Hematopoietic multipotent progenitor cell treated with erythropoietin and hydrocortisone succinate and interleukin-3 and kit ligand, for 6 days (in vitro differentiated cells): Measurements from ENCODE around the gene TENM4.
A peak's percentile ranks its signal among the peaks of the same experiment; 100 is the strongest.

Experiments
- DNase-seq: peaks from one replicate; pipeline ENCODE4 v3.0.0-alpha.2; 2015

Gene TENM4

DNA sequence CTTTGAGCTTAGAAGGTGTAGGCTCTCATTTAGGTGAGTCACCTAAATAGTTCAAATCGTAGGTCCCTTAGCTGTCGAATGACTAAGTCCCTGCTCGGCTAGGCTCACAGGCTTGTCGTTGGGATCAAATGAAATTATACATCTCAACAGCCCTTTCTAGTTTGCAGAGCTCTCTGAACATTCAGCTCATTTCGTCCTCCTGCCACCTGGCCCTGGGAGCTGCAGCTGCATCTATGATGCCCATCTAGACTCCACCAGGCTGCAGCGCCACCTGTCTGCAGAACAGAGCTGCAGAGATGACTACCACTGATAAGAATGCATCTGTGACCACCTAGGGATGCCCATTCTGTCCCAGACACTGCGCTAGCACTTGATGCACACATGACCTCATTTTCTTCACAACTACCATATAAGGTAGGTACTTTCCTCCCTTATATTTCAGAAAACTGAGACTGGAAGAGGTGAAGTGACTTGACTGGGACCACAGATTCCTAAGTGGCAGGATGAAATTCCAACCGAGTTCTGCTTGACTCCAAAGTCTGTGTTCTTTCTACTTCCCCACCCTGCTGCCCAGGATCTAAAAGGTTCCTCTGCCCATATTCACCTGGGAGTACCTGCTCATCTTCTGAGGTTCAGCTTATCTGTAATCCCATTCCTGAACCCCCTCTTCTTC is 725.1 kb downstream of the TENM4 start:
- peak; percentile 65 for DNase-seq

DNA sequence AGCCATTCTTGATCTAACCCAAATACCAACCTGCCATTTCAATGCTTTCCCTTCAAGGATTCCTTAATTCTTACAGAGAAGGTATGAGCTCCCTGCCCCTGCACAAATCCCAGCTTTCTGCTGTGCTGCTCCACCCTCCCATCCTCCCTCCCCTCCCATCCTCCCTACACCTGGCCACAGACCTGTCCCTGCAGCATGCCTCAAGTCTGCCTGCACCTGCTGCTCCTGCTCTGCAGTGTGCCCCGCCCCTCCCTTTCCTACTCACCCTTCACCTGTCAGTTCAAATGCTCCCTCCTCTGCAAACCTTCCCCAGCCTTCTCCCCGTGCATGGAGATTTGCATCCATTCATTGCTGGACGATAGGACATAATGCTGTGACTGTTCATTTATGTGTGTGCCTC is 726.3 kb downstream of the TENM4 start:
- DNase-seq = no peak

DNA sequence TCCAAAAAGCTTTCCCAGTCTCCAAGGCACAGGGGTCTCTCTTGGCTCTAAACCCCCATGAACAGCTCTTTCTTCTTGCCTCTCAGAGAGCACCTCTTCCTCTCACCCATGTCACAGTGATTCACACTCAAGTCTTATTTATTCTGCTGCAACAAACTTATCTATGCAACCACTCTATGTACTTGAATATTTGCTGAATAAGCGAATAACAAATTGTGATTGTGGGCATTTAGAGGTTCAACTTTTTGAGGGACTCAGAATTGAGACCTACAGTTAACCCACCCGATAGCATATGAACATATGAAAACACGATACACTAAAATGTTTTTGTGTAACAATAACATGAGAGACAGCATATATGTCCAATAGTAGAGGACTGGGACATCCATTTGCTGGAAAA is 729.1 kb downstream of the TENM4 start:
- DNase-seq = no peak

DNA sequence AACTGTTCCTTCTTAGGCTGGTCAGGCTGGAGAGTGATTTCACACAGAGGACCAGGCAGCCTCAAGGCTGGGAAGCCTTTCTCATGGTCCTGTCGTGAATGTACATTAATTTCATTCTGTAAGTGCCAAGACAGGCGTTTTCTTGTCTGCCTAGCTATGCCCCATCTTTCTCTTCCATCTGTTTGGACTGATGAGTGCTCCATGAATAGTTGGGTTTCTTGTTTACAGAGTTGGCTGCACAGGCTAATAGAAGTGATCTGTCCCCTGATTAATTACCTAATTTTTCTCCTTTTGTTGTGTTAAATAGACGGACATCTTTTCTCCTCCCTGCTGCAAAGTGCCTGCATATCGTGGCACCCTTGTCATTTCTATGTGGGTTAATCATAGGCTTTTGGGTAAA is 730.4 kb downstream of the TENM4 start:
- no peak for DNase-seq

DNA sequence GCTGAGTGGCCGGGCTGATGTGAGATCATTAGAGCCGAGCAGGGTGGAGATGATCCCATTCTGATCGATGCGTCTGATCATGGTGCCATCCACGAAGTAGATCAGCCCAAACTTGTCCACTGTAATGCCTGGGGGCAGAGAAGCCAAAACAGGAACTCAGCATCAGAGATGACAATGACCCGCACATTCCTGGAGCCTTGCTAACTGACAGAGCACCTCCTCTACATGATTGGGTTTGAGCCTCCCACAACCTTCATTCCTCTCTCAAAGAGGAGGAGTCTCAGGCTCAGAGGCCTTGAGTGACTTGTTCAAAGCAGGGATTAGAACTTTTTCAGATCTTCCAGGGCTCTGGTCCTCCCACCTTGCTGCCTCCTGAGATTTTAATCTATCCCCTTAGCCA is 732.4 kb downstream of the TENM4 start:
- DNase-seq = no peak

DNA sequence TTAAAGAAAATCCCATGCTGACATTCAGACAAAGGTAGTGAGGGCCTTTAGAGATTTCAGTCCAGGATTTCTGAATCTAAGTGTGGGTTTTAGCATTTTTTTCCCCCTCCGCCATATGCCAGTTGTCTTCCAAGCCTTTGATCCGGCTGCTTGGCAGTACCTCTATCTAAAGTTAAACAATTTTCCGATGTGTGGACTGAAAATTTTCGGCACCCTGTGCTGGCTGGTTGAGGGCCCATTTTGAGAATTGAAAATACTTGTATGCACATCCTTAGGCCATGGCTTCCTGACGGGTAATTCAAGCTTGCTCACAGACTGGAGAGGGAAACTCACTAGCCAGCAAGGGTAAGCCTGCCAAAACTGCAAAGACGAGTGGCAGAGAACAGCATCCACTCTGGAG is 734.3 kb downstream of the TENM4 start:
- DNase-seq = no peak

DNA sequence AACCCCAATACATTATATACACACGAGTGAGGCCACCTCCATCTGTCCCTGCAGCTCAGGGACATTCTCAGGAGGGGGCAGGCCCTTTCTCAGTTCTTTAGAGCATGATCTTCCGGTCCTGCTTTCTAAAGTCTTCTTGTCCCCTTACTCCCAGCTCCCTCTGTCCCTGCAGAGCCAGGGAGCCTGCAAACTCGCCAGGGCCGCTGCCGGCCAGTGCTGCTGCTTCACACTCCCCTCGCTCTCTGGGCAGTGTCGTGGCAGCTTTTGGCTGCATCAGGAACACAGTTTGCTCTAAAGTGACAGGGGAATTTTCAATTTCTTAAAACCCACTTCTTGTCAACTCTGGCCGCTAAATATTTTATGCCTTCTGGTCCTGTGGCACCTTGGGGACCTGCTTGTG is 736.0 kb downstream of the TENM4 start:
- no peak for DNase-seq

DNA sequence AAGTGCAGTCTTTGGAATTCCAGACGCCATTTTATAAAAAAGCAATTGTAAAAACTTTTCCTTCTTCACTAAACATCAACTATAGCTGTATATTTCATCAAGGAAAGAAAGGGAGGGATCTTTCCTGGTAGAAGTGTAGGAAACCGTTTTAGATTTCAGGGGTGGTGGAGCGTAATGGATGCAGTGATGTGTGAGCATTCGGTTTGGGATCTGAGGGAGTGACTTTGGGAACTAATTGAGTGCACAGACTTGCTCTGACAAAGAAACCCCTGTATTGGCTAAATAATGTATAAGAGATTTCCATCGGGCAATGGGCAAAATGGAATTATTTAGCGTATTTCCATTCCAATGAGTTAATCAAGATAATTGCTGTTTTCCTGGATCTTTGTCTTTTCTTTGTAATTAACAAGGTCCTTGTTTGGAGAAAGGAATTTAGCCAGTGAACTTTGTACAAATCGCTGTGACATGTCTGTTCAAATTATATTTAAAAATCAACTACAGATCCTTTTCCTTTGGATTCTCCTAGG is 741.2 kb downstream of the TENM4 start:
- DNase-seq = no peak

DNA sequence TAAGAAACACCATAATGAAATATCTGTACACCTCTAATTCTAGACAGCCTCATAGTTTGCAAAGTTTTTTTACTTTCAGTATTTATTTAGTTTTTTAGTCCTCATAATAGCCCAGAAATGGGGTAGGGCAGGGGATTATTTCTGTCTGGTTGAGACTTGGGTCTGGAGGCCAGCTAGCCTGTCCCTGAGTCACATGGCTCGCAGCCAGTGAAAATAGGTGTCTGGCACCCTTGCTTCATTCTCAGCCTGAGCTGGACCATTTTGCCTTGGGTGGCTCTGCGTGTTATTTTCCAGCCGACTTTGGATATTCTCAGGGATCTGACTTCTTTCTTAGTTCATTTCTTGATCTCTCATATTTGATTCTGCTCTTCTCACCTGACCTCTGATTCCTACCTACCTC is 742.2 kb downstream of the TENM4 start:
- DNase-seq = no peak

DNA sequence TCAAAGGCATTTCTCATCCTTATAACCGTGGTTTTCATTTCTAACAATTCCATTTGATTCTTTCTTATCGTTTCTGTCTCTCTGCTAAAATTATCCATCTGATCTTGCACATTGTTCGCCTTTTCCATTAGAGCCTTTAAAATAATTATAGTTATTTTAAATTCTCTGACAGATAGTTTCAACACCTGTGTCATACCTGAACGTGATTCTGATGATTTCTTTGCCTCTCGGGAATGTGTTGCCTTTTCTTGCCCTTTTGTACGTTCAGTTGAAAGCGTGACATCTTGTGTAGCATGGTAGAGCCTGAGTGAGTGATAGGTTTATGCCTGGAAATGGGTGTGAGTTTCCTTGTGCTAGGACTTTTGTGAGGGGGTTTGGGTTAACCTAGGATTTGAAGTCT is 744.7 kb downstream of the TENM4 start:
- no peak for DNase-seq

DNA sequence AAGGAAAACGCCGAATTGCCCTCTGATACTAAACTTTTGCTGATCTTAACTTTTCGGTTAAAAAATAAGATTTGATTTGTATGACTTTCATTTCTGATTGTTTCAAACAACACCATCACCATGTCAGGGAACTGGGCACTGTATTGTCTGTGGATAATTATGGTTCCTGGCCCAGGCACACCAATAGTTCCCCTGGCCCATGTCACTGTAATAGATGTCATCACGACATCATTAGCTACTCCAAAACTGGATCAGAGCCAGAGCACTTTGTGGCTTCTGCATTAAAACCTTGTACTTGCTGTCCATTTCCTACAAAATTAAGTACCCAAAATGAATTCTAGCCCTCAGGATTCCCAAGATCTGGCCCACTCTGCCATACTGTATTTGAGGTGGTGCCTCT is 746.7 kb downstream of the TENM4 start:
- no peak for DNase-seq

DNA sequence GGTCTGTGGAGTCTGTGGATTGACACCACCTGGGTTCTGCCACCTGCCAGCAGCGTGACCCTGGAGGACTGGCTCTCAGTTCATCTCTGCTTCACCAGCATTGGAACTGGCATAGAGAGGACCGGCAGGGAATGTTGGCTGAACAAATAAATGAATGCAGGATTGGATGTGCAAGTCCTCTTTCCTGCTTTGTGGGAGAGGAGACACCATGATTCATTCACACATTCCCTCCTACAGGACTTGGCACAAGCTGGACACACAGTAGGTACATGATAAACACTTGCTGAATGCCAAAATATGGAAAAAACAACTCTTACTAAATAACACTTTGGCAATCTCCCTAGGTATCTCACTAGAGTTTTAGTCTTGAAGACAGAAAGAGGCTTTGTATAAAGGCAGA is 749.6 kb downstream of the TENM4 start:
- no peak for DNase-seq

DNA sequence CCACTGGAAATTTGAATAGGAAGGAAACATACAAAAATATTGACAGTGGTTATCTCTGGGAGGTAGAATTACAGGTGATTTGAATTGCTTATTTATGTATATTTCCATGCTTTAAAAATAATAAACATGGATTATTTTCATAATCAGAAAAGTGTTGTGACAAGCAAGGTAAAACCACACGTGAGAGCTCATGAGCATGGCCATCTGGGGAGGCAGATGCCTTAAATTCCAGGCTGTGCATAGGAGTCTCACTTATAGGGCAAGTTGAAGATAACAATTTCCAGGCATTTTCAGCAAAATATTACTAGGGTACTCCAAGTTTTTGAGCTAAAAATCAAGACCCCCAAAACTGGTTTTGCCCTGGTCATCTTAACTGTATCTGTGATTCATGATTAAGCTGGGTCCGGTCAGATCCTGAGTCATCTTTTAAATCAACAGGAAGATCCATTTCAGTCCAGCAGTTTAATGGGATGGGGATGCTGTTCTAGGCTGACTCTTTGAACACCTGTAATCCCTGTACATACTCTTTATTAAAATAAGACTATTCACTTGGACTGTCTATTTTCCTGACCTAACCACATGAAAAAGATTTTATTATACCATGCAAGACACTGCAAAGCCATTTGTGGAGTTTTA is 750.4 kb downstream of the TENM4 start:
- no peak for DNase-seq

DNA sequence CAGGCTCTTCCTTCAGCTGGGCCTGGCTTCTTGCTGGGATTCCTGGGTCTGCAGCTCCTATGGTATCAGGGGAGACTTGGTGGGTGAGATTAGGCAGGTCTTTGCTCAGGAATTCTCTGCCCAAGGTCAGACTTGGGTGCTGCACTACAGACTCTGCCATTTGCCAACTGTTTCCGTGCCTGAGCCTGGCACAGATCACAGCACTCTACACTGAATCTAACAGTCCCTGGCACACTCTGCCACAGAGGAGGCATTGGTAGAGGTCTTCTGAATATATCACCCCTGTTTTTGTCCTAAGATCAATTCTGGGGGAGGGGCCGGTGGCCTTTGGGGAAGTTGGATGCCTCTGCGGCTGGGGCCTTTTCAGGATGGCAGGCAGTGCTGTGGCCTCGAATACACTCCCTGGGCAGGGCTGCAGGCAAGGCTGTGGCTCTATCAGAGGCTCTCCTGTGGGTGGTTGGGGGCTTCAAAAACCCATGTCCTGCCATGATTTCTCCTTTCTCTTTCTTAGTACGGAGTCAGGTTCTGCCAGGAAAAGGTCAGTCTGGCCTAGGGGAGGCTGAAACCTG is 751.2 kb downstream of the TENM4 start:
- no peak for DNase-seq

DNA sequence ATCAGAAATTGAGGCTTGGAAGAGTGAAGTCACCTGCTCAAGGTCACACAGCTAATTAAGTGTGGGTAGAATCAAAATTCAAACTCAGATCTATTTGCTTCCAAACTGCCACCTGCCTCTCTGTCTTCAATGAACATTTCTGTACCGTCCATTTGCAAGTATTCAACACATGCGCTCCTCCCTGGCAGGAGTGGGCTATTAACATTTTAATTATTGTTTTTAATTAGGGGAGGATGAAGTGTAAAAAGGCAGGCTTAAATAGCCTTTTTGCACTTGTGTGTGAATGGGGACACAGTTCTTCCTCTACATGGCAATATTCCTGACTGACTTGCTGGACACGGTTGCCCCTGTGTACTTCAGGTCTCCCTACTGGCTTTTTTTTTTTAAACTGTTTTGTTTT is 751.7 kb downstream of the TENM4 start:
- DNase-seq = no peak

DNA sequence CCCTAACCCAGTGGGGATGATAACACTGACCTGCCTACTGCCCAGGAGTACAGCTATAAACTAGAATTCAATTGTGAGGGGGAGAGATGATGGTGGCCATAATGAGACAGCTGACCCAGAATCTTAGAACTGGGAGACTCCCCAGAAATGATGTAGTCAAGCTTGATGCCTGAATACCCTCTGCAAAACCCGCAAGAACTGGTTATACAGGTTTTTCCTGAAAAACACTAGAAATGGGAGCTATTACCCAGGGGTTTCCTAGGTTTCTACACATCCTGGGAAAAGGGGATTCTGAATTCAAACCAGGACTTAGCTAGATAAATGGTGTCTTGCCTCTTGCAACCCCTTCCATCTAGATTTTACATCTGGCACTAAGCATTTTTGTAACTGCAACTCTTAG is 752.4 kb downstream of the TENM4 start:
- no peak for DNase-seq

DNA sequence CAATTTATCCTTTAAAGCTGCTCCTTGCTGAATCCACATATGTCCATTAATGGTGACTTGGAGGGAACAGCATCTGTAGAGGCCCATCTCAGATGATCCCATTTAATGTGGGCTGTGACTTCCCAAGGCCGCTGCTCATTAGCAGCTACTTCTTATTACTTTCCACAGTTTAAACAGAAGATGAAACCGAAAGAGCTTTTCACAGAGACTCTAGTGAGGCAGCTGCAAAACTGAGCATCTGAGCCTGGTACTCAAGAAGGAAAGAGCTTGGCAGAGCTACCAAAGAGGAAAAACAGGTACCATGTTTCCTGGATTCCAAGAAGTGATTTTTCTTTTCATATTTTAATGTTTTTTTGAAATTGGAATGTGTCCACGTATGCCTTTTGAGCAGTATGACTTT is 755.7 kb downstream of the TENM4 start:
- DNase-seq = no peak

DNA sequence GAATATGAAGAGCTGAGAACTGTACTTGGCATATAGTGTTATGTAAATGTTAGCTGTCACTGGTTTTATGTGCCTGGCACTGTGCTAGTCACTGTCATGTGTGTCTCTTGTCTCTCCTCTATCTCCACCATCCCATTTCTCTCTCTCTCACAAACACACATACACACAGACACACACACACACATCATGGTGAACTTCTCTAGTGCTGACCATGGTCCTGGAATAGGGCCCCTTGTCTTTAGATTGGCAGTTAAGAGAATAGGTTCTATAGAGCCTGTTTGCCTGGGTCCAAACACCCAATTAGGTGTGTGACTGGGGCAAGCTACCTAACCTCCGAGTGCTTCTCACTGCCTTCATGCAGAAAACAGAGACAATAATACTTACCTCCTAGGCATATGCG is 756.5 kb downstream of the TENM4 start:
- DNase-seq = no peak

DNA sequence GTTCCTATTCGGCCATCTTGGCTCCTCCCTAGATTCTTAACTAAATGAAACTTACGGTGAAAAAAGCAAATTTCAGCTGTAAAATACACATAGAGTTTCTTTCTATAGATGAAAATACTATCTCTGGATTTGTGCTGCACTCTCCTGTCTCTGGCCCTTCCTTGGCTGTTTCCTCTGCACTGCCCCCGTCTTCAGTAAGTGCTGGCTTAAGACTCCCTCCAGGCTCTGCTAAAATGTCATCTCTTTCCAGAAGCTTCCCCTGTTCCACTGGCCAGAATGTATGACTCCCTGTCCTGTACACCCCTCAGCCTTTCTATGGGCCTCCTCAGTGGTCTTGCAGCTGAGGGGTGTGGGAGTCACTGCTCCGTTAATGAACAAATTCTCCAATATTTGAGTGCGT is 757.1 kb downstream of the TENM4 start:
- no peak for DNase-seq

DNA sequence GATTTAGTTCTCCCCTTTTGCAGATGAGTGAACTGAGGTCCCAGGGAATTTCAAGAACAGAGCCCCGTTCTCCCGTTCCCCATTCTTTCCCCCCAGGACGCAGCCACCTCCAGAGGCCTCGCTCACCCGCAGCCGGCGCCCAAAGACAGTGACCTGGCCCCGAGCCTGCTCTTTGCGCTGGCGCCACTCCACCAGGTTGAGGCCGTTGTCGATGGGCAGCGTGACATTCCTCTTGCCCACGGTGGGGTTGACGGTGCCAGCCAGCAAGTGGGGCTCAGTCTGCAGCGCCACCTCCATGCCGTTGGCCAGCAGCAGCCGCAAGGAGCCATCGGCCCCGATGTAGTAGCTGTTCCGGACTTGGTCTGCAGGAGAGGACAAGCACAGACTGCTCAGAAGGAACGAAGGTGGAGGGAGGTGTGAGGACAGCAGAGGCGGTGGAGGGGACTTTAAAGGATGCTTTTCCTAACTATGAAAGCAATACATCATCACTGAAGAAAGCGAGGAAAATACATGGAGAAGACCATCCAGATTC is 764.7 kb downstream of the TENM4 start:
- DNase-seq = no peak

DNA sequence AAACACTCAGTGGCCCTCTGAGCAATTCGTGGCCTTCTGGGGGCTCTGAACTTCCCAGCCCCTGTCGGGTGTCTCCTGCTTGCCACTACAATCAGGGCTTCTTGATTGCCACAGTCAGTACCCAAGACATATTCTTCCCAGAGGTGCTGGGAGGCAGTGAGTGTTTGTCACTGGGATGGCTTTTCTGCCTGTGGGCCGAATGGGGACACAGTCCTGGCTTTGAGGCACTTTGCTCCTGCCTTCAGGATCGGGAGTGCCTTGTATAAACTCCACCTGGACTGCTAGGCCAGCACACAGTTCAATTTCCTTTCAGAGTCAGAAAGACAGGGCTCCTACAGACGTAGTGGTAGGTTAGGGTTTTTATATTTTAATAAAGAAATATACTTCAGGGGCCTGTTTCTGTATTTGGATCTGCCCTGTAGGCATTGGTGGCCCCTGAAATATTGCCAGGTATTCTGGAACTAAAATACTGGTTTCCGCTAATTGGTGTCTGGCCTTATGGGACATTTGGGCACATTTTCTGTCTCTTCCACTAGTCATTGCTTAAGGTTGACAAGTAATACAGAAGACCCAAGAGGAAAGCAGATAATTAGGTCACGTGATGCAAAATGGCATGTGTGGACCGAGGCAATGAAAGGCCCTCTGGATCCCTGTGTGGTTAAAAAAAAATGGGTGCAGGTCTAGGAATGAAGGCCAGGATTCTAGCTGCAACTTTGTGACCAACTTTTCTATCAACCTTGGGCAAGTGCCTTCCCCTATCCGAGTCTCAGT is 767.8 kb downstream of the TENM4 start:
- DNase-seq = no peak

DNA sequence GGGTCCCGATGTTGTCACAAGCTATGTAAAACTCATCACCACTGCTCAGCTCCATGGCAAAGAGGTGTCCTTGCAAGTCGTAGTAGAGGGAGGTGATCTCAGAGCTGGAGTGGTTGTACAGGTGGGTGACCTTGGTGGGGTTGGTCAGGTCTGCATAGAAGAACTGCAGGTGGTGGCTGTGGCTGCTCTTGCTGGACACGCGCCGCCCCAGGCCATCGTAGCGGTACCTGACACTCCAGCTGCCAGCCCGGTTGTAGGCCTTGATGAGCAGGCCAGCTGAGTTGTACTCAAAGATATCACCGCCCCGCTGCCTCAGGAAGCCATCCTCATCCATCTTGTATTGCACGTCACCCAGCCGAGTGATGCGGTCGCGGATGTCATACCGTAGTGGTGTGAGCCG is 771.6 kb downstream of the TENM4 start:
- no peak for DNase-seq

DNA sequence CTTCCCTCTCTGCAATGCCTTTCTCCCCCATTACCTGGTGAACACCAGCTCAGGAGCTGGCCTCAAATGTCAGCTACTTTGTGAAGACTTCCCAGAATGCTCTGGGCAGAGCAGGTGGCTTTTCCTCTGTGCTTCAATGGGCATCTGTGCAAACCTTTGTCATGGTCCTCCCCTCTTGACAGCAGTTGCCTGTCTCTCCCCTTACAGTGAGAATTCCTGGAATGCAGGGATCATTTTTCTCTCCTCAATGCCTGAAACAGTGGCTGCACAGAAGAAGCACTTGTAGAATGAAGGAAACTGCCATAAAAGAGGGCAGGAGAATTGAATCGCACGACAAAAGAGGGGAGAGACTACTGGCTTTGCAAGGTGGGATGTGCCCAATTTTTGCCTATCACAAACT is 773.4 kb downstream of the TENM4 start:
- no peak for DNase-seq
